ENCODE results near the gene TSC22D4. TPM values are rescaled to one million over a fixed set of nuclear protein-coding genes. Genes with fewer than 3 reads are reported as not detected.

The TSC22D4 gene
- polyA plus RNA-seq, 3 donors = 23.8 to 91.5 (median 26.3) TPM

DNA sequence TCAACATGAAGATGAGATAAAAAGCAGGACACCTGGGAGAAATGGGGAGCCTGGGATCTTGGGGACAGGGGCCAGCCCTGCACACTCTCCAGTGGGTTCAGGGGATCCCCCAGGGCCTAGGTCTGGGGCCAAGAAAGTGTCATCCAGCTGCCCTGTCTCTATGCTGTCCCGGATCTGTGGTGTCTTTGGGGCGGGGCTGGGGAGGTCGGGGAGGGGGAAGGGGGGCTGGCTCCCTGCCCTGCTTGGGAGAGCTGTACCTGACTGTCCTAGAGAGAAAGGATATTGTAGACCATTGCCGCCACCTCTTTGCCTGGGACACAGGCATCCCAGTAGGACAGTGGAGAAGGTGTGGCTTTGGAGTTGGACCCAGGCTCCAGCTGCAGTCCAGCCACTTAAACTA lies 8.0 kb downstream of the TSC22D4 start:
- Histone ChIP-seq H3K79me2 (ENCODE audit: insufficient read depth, low read length) (peaks cover 24% of the 10 kb centered on the region), H3K4me2 (replicated peaks; ENCODE audit: extremely low read depth, low read length, poor library complexity, severe bottlenecking) (no peak overlapping the region), H3K36me3 (replicated peaks in 1 of 2; ENCODE audit: control insufficient read depth in 1 of 2, insufficient read depth in 2 of 2, low read length in 2 of 2) (peaks cover 39 to 86% of the 10 kb centered on the region in 2 donors), H3K27ac (ENCODE audit: low read depth in 1 of 2, low read length in 2 of 2) (no peak overlapping the region), H3K27me3 (ENCODE audit: control insufficient read depth in 2 of 2, insufficient read depth in 2 of 2, low read length in 2 of 2) (no peaks in the 10 kb centered on the region), H3K4me3 (replicated peaks in 1 of 3; ENCODE audit: low read depth in 2 of 3, low read length in 3 of 3) (no peak overlapping the region), H4K20me1 (ENCODE audit: insufficient read depth, low read length) (peaks cover 100% of the 10 kb centered on the region), H2AFZ (ENCODE audit: insufficient read depth, low read depth, low read length, poor library complexity, severe bottlenecking) (no peak overlapping the region), H3K9ac (ENCODE audit: insufficient read depth, low read length, poor library complexity, severe bottlenecking) (no peak overlapping the region), H3K9me3 (replicated peaks in 1 of 2; ENCODE audit: control insufficient read depth in 1 of 2, insufficient read depth in 1 of 2, low read length in 2 of 2) (no peaks in the 10 kb centered on the region), H3K4me1 (ENCODE audit: control insufficient read depth in 1 of 2, insufficient read depth in 2 of 2, low read length in 2 of 2) (peaks cover 35 to 40% of the 10 kb centered on the region in 2 donors)
- Mint-ChIP-seq H3K9me3 (no peaks in the 10 kb centered on the region), H3K4me3 (no peak overlapping the region), H3K36me3 (peaks cover 36 to 81% of the 10 kb centered on the region in 2 donors), H3K27me3 (ENCODE audit: low read depth in 3 of 3) (peaks cover 0 to 3% (median 0%) of the 10 kb centered on the region in 3 donors), H3K4me1 (peaks cover 47% of the 10 kb centered on the region), H3K27ac (no peak overlapping the region)
- TF ChIP-seq, protein P1, sequence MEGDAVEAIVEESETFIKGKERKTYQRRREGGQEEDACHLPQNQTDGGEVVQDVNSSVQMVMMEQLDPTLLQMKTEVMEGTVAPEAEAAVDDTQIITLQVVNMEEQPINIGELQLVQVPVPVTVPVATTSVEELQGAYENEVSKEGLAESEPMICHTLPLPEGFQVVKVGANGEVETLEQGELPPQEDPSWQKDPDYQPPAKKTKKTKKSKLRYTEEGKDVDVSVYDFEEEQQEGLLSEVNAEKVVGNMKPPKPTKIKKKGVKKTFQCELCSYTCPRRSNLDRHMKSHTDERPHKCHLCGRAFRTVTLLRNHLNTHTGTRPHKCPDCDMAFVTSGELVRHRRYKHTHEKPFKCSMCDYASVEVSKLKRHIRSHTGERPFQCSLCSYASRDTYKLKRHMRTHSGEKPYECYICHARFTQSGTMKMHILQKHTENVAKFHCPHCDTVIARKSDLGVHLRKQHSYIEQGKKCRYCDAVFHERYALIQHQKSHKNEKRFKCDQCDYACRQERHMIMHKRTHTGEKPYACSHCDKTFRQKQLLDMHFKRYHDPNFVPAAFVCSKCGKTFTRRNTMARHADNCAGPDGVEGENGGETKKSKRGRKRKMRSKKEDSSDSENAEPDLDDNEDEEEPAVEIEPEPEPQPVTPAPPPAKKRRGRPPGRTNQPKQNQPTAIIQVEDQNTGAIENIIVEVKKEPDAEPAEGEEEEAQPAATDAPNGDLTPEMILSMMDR (IDR thresholded peaks at IDR 0.05) = no peak
- 75% methylated on average over 4 of the region's 4 CpGs for WGBS (ENCODE audit: insufficient coverage)
- no peak for DNase-seq
- intact Hi-C loops (cut with micrococcal nuclease) = loop anchor here (2.0 to 5.0 kb wide), 2 partner anchors 254 to 256 kb away; no protein-coding TSS in a partner anchor

DNA sequence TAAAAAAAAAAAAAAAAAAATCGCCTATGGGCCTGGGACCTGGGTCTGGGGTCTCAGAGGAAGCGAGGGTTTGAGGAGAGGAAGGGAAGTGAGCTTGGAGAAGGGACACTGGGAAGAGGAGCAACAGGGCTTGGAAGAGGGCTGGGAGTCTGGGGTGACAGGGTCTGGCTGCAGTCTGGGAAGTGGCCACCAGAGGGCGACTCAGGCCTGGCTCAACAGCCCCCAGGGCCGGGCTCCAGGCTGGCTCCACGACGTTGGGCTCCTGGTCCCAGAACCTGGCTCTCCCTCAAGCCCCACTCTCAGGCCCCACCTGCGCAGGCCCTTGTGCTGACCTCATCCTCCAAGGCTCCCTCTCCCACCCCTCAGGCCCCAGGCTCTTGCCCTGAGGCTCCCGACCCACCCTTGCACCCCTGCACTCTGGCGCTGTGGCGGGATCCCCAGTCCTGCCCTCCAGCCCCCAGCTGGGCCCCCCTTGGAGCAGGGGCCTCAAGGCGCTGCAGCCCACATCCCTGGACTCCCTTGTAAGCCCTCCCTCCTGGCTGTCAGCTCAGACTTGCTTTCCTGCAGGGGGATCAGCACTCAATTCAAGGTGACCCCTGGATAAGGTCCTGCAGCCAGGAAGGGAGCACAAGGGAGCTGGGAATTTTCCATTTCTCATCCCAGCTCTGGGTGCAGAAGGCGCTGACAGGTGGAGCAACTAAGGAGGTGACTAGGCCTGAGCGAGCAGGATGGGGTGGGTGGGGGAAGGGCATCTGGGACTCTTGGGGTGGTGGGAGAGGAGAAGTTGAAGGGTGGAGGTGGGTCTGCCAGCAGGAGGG lies 9.6 kb downstream of the TSC22D4 start:
- peaks cover 37 to 81% of the 10 kb centered on the region in 2 donors for H3K36me3 ChIP-seq (replicated peaks in 1 of 2; ENCODE audit: control insufficient read depth in 1 of 2, insufficient read depth in 2 of 2, low read length in 2 of 2)
- intact Hi-C loops (cut with micrococcal nuclease) = loop anchor here (2.0 to 5.0 kb wide), 4 partner anchors 13 to 258 kb away; partner anchors contain the start of gene NYAP1 (in 1 of the 2)
- H3K79me2 ChIP-seq (ENCODE audit: insufficient read depth, low read length) = peaks cover 8% of the 10 kb centered on the region
- no peak overlapping the region for H3K4me2 ChIP-seq (replicated peaks; ENCODE audit: extremely low read depth, low read length, poor library complexity, severe bottlenecking)
- H3K27me3 Mint-ChIP-seq (ENCODE audit: low read depth in 3 of 3) = peaks cover 0 to 3% (median 0%) of the 10 kb centered on the region in 3 donors
- H3K27ac ChIP-seq (ENCODE audit: low read depth in 1 of 2, low read length in 2 of 2) = no peak overlapping the region
- TF ChIP-seq, protein P1 (IDR thresholded peaks at IDR 0.05) = peak; percentile 86
- no peak overlapping the region for H2AFZ ChIP-seq (ENCODE audit: insufficient read depth, low read depth, low read length, poor library complexity, severe bottlenecking)
- peaks cover 32% of the 10 kb centered on the region for H3K4me1 Mint-ChIP-seq
- H3K4me3 Mint-ChIP-seq = no peak overlapping the region
- H4K20me1 ChIP-seq (ENCODE audit: insufficient read depth, low read length) = peaks cover 97% of the 10 kb centered on the region
- no peaks in the 10 kb centered on the region for H3K9me3 Mint-ChIP-seq
- no peak overlapping the region for H3K4me3 ChIP-seq (replicated peaks in 1 of 3; ENCODE audit: low read depth in 2 of 3, low read length in 3 of 3)
- H3K9ac ChIP-seq (ENCODE audit: insufficient read depth, low read length, poor library complexity, severe bottlenecking) = no peak overlapping the region
- H3K27me3 ChIP-seq (ENCODE audit: control insufficient read depth in 2 of 2, insufficient read depth in 2 of 2, low read length in 2 of 2) = no peaks in the 10 kb centered on the region
- H3K27ac Mint-ChIP-seq = peak overlapping the region in 1 of 7 donors; percentile 38
- H3K9me3 ChIP-seq (replicated peaks in 1 of 2; ENCODE audit: control insufficient read depth in 1 of 2, insufficient read depth in 1 of 2, low read length in 2 of 2) = no peaks in the 10 kb centered on the region
- peaks cover 22 to 25% of the 10 kb centered on the region in 2 donors for H3K4me1 ChIP-seq (ENCODE audit: control insufficient read depth in 1 of 2, insufficient read depth in 2 of 2, low read length in 2 of 2)
- 31% methylated on average over 12 of the region's 13 CpGs for WGBS (ENCODE audit: insufficient coverage)
- peaks cover 35 to 77% of the 10 kb centered on the region in 2 donors for H3K36me3 Mint-ChIP-seq
- DNase-seq = peak; percentile 67 to 78 (median 74)

Data from CD14-positive monocyte (primary cell).